HEK293 (cell line): ENCODE data around the gene PPP2R3C.

Source experiments
- CTCF ChIA-PET: fragments of 350-600 bp; formaldehyde crosslinking; extraction: SDS; loops from one replicate; lab custom pipeline; 2021; ENCODE audit warnings: antibody characterized with exemption; lab: Yijun Ruan, JAX
- POLR2A ChIA-PET: fragments of 300-600 bp; formaldehyde crosslinking; extraction: SDS; loops from one replicate; lab custom pipeline; 2020; ENCODE audit warnings: antibody characterized with exemption, inconsistent platforms; lab: Yijun Ruan, JAX
- H3K27ac ChIP-seq: fragments of 200-500 bp; sonication (Bioruptor generic); 2 replicates; pipeline ENCODE4 v1.5.1; 2014; ENCODE audit warnings: low read depth, low read length, control low read depth, inconsistent platforms; ENCODE audit errors: extremely low read depth
- H3K36me3 ChIP-seq, 2 experiments: fragments of 200-500 bp in 1 of 2; sonication (Bioruptor generic) in 1 of 2; 1 replicate in 1 of 2; 2 replicates in 1 of 2; pipeline ENCODE4 v1.5.1; 2014 to 2017; ENCODE audit warnings: inconsistent platforms in 2 of 2, low read length in 2 of 2; ENCODE audit not compliant: control insufficient read depth in 2 of 2, insufficient read depth in 1 of 2
- H3K4me1 ChIP-seq: fragments of 200-500 bp; sonication (Bioruptor generic); 2 replicates; pipeline ENCODE4 v1.5.1; 2014; ENCODE audit warnings: mild to moderate bottlenecking, low read length, inconsistent platforms; ENCODE audit not compliant: control insufficient read depth, insufficient read depth
- H3K4me3 ChIP-seq: 2 replicates; pipeline ENCODE4 v1.5.1; 2011; ENCODE audit warnings: low read depth, mild to moderate bottlenecking, control low read depth, low read length, moderate library complexity
- H3K9me3 ChIP-seq: fragments of 200-500 bp; sonication (Bioruptor generic); 2 replicates; pipeline ENCODE4 v1.5.1; 2014; ENCODE audit warnings: low read depth, low read length, inconsistent platforms; ENCODE audit not compliant: control insufficient read depth, insufficient read depth
- ELK4 ChIP-seq: IDR thresholded peaks from 2 replicates; pipeline ENCODE4 v1.6.1; 2011; ENCODE audit warnings: mild to moderate bottlenecking, low read depth, low read length, borderline replicate concordance
- GLI2 ChIP-seq: fragments of 450-650 bp; formaldehyde crosslinking; IDR thresholded peaks from 2 replicates; pipeline ENCODE4; 2017; ENCODE audit warnings: missing biosample characterization, missing genetic modification characterization, low read depth, borderline replicate concordance
- KLF8 ChIP-seq: fragments of 450-650 bp; formaldehyde crosslinking; IDR thresholded peaks from 2 replicates; pipeline ENCODE4 v1.5.1; 2016; ENCODE audit warnings: missing biosample characterization, missing genetic modification characterization
- MYNN ChIP-seq: fragments of 450-650 bp; formaldehyde crosslinking; IDR thresholded peaks from 2 replicates; pipeline ENCODE4 v1.5.1; 2016; ENCODE audit warnings: missing biosample characterization, missing genetic modification characterization, borderline replicate concordance
- ZBTB1 ChIP-seq: fragments of 450-650 bp; formaldehyde crosslinking; IDR thresholded peaks from 2 replicates; pipeline ENCODE4 v1.5.1; 2016; ENCODE audit warnings: missing biosample characterization, missing genetic modification characterization
- ZBTB20 ChIP-seq: fragments of 450-650 bp; formaldehyde crosslinking; IDR thresholded peaks from 2 replicates; pipeline ENCODE4 v1.5.1; 2016; ENCODE audit warnings: missing biosample characterization, missing genetic modification characterization
- ZEB2 ChIP-seq: fragments of 450-650 bp; formaldehyde crosslinking; IDR thresholded peaks from 2 replicates; pipeline ENCODE4 v1.5.1; 2016; ENCODE audit warnings: missing biosample characterization, missing genetic modification characterization
- ZFP41 ChIP-seq: fragments of 450-650 bp; formaldehyde crosslinking; IDR thresholded peaks from 2 replicates; pipeline ENCODE4 v1.5.1; 2016; ENCODE audit warnings: missing biosample characterization, missing genetic modification characterization, borderline replicate concordance
- ZIC2 ChIP-seq: fragments of 450-650 bp; formaldehyde crosslinking; IDR thresholded peaks from 2 replicates; pipeline ENCODE4 v1.5.1; 2016; ENCODE audit warnings: missing biosample characterization, missing genetic modification characterization
- ZNF140 ChIP-seq: fragments of 450-650 bp; formaldehyde crosslinking; IDR thresholded peaks from 2 replicates; pipeline ENCODE4 v1.5.1; 2016; ENCODE audit warnings: missing biosample characterization, missing genetic modification characterization
- ZNF23 ChIP-seq: fragments of 450-650 bp; formaldehyde crosslinking; IDR thresholded peaks from 2 replicates; pipeline ENCODE4 v1.5.1; 2016; ENCODE audit warnings: missing biosample characterization, missing genetic modification characterization, borderline replicate concordance
- ZNF239 ChIP-seq: fragments of 450-650 bp; formaldehyde crosslinking; IDR thresholded peaks from 2 replicates; pipeline ENCODE4 v1.5.1; 2016; ENCODE audit warnings: missing biosample characterization, missing genetic modification characterization
- ZNF26 ChIP-seq: fragments of 450-650 bp; formaldehyde crosslinking; IDR thresholded peaks from 2 replicates; pipeline ENCODE4 v1.5.1; 2016; ENCODE audit warnings: missing biosample characterization, missing genetic modification characterization
- ZNF280D ChIP-seq: fragments of 450-650 bp; formaldehyde crosslinking; IDR thresholded peaks from 2 replicates; pipeline ENCODE4 v1.5.1; 2016; ENCODE audit warnings: missing biosample characterization, missing genetic modification characterization
- ZNF292 ChIP-seq: fragments of 450-650 bp; formaldehyde crosslinking; IDR thresholded peaks from 2 replicates; pipeline ENCODE4 v1.5.1; 2016; ENCODE audit warnings: low read depth, missing biosample characterization, missing genetic modification characterization, borderline replicate concordance
- ZNF473 ChIP-seq: fragments of 450-650 bp; formaldehyde crosslinking; IDR thresholded peaks from 2 replicates; pipeline ENCODE4 v1.5.1; 2017; ENCODE audit warnings: missing biosample characterization, missing genetic modification characterization
- ZNF549 ChIP-seq: fragments of 450-650 bp; IDR thresholded peaks from 2 replicates; pipeline ENCODE4 v1.5.1; 2018; ENCODE audit warnings: missing biosample characterization, missing genetic modification characterization, mild to moderate bottlenecking, inconsistent platforms, moderate library complexity
- ZNF561 ChIP-seq: fragments of 450-650 bp; IDR thresholded peaks from 2 replicates; pipeline ENCODE4 v1.5.1; 2018; ENCODE audit warnings: missing biosample characterization, missing genetic modification characterization, borderline replicate concordance
- ZNF626 ChIP-seq: fragments of 450-650 bp; sonication (Bioruptor Pico); formaldehyde crosslinking; IDR thresholded peaks from 2 replicates; pipeline ENCODE4 v1.5.1; 2018; ENCODE audit warnings: missing biosample characterization, missing genetic modification characterization, inconsistent platforms
- ZNF776 ChIP-seq: fragments of 450-650 bp; formaldehyde crosslinking; IDR thresholded peaks from 2 replicates; pipeline ENCODE4 v1.5.0; 2017; ENCODE audit warnings: missing biosample characterization, missing genetic modification characterization, borderline replicate concordance
- ZXDB ChIP-seq: fragments of 450-650 bp; formaldehyde crosslinking; IDR thresholded peaks from 2 replicates; pipeline ENCODE4 v1.5.1; 2016; ENCODE audit warnings: missing biosample characterization, missing genetic modification characterization

The PPP2R3C gene

GRCh38 chr14:35149239-35149638, 27.4 kb upstream of the PPP2R3C start (continued):
- no peak for TF ChIP-seq ZNF26 (tag by site-specific recombination)
- TF ChIP-seq ZNF561, result no peak
- TF ChIP-seq GLI2 (tag by site-specific recombination), result no peak
- no peak for TF ChIP-seq ZNF292 (tag by site-specific recombination)
- no peak for TF ChIP-seq ZIC2 (tag by site-specific recombination)
- no peak for TF ChIP-seq ZNF549 (tag by site-specific recombination)

GRCh38 chr14:35147711-35148110, 25.9 kb upstream of the PPP2R3C start:
- Histone ChIP-seq H3K4me3 (no peak overlapping the region), H3K36me3 (peaks cover 0 to 3% of the 10 kb centered on the region in 2 experiments; a peak in 2 of 3 replicates), H3K9me3 (no peaks in the 10 kb centered on the region), H3K4me1 (no peaks in the 10 kb centered on the region), H3K27ac (no peak overlapping the region)
- CTCF ChIA-PET, result interaction anchor here (0.6 to 1.2 kb wide), 2 partner anchors 275 to 292 kb away, joined by 3 to 9 read pairs; no protein-coding TSS in a partner anchor
- POLR2A ChIA-PET, result no interaction called here
- no peak for TF ChIP-seq ZNF626 (tag by site-specific recombination)
- no peak for TF ChIP-seq ELK4
- TF ChIP-seq MYNN (tag by site-specific recombination), result no peak
- no peak for TF ChIP-seq ZNF140 (tag by site-specific recombination)
- no peak for TF ChIP-seq ZFP41
- no peak for TF ChIP-seq ZBTB1 (tag by site-specific recombination)
- no peak for TF ChIP-seq ZEB2 (tag by site-specific recombination)
- TF ChIP-seq KLF8 (tag by site-specific recombination), result no peak
- no peak for TF ChIP-seq ZNF280D (tag by site-specific recombination)
- TF ChIP-seq ZBTB20 (tag by site-specific recombination), result no peak
- TF ChIP-seq ZXDB, result no peak
- no peak for TF ChIP-seq ZNF776
- TF ChIP-seq ZNF239, result no peak
- no peak for TF ChIP-seq ZNF473
- no peak for TF ChIP-seq ZNF23 (tag by site-specific recombination)
